GM21786 (cell line): Measurements from ENCODE around the gene KRT73.

Source experiments
- ATAC-seq: cut with Tn5 transposase; IDR thresholded peaks from one replicate; pipeline ENCODE4 v1.9.1; 2021; ENCODE audit not compliant: unreplicated experiment

Gene KRT73

DNA sequence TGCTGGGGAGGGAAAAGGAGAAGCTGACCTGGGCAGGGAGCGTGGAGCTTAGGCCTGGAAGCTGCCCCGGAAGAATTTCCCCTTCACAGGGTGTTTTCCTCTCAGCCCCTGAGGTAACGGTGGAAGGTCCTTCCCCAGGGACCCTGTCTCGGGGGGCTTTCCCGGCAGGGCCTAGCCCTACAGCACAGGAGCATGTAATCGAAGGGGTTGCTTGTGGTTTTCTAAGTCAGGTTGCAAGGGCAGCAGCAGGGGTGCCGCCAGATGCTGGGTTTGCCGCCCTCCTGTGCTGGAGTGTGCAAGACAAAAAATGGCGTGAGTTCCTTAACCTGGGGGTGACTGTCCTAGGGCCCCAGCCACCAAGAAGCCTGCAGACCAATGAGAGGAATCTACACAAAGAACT lies 43.1 kb downstream of the KRT73 start:
- ATAC-seq: no peak

DNA sequence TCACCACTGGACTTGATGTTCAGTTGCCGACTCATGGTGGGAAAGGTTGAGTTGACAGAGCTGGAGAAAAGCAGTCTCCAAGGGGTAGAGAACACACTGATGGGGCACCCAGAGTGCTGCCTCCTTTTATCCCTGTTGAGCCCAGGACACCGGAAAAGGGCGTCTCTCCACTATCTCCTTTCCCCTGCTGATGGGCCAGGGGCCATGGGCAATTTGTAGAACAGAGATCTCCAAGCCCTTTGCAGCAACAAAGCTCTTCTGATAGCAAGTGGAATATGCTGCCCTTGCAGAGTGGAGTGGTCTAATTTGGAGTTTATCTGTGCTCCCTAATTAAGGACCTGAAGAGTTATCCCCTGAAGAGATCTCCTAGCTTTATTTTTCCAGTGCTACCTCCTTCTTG lies 44.6 kb downstream of the KRT73 start, which contains the start of gene KRT74:
Gene KRT74 (minus strand): TSS at position 101 of the 400 bp plus-strand sequence. CDS start 66 bp downstream, at position 35.
- no peak for ATAC-seq

DNA sequence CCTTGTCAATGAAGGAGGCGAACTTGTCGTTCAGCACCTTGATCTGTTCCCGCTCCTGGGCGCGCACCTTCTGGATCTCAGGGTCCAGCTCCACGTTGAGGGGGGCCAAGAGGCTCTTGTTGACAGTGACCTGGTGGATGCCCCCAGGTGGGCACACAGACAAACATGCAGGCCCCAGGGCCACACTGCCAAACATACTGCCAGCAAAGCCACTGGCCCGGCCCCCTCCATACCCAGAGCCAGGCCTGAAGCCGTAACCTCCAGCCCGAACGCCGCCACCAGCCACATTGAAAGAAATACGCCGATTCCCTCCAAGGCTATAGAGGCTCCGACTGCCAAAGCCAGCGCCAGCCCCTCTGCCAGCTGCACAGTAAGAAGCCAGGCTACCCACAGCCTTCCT lies 45.1 kb downstream of the KRT73 start:
- ATAC-seq: no peak

DNA sequence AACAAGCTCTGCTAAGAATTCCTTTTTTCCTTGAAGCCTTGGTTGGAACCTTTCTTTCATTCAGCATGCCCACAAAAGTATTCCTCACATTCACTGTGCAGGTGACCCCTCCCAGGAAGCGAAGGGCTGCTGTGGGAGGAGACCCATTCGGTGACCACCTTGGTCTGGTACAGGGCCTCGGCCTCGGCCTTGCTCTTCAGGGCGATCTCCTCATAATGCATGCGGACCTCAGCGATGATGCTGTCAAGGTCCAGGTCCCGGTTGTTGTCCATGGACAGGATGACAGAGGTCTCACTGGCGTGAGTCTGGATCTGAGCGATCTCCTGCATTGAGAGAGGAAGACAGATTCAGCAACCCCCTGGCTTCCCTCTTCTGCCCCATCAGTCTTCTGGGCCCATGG lies 47.8 kb downstream of the KRT73 start:
- no peak for ATAC-seq

DNA sequence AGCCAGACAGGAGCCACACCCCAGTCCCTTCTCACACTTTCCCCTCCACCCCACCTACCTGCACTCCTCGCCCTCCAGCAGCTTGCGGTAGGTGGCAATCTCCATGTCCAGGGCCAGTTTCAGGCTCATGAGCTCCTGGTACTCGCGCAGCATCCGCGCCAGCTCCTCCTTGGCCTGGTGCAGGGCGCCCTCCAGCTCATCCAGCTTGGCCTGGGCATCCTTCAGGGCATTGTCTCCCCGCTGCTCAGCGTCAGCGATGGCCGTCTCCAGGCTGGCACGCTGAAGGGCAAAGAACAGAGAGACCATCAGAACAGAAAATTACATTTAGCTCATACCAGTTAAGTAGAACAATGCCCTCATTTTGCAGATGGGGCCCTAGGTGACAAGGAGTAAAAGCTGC lies 50.2 kb downstream of the KRT73 start:
- no peak for ATAC-seq

DNA sequence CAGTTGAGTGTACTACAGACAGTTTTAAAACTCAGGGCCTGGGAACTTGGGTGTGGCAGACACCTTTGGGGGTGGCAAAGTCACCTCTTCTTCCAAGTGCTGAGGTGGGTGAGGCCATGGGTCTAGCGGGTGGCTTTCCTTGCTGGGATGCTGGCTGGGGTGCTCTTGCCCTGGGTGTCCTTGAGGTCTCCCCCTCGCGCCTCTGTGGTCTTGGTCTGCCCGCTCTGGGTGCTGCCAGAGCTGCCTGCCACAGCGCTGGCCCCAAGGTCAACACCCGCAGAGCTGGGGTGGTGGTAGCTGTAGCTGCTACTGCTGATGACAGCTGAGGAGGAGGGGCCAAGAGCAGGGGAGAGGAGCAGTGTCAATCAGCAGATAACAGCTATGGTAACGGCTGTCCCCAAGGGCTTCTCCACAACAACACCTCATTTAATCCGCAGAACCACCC lies 51.5 kb downstream of the KRT73 start:
- no peak for ATAC-seq

DNA sequence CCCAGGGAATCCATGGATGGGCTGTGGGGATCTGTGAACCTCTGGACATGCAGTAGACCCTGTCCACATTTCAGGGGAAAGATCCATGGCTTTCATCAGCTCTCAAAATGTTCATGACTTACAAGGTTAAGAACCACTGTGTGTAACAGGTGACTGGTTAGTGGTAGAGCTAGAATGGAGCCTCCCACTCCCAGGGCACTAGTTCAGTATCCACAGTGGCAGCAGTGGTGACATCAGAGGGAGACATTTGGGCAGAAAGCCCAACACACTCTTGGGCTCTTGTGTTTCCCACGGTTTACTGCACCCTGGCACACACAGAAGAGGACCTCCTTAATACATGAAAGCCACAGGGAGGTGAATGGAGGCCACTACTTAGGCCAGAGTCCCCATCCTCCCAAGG lies 53.8 kb downstream of the KRT73 start:
- no peak for ATAC-seq

DNA sequence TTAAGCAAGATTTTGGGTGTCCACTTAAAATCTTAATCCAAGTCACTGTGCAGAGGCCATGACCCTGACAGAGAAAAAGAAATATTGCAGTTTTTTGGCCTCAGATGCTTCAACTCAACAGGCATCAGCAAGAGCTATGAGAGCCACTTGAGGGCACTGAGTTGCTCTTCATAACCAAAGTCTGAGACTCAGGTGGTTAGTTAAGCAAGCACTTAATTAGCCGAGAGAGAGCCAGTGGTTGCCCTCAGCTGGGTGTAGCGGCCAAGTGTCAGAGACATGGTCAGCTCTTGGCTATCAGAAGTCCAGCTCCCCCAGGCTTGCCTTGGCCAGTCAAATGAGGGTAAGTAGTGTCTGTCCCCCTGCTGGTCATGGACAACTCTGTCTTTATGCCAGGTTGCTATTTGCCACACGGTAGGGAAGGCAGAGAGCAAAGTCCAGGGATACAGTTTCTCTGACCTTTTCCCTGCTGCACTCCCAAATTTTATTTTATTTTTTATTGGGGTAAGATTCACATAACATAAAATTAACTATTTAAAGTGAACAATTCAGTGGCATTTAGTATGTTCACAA lies 56.4 kb downstream of the KRT73 start:
- no peak for ATAC-seq

DNA sequence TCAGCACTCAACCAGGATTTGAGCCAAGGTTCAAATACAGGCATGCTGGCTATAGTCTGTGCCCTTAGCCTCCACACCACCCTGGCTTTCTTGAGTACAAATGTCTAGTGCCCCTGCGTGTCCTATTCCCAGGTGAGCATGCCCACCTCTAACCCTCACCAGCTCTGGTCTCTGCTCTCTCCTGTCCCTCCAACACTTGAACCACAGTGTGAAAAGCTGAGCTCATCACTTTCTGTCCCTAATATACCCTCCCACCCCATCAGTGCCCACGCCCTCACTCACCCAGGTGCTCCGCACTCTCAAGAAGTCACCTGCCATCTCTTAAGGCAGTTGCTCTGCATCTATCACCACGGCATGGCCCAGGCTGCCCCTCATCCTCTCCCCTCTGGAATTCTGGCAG lies 58.4 kb downstream of the KRT73 start:
- ATAC-seq: no peak

DNA sequence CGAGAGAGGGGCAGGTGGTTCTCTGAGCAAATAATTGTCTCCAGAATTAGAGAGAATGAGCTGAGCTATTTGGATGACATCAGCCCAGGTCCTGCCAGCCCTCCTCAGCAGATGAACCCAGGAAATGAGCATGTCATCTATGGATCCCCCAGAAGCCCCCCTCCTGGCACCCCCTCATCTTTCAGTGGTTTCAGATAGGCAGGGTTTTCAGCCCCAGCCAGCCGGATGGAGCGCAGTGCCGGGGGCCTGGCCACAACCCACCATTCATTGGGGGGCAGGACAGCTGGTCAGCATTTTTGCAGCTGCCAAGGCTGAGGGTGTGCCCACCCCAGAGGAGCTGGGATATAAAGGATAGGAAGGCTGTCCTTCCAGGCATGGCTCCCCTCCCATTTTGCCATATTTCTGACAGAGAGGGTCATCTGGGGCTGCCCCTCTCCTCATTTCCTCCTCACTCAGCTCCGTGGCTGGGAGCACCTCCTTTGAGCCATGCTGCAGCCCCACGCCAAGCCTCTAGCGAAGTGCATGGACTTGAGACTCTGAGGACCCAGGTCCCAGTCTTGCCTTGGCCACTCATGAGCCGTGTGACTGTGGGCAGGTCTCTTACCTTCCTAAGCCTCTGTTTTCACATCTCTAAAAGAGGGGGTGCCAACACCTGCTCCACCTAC lies 59.4 kb downstream of the KRT73 start:
- ATAC-seq: no peak
